ENCODE measurements around the gene TAPBP. TPM values are rescaled to one million over a fixed set of nuclear protein-coding genes. Genes with fewer than 3 reads are reported as not detected.

Gene TAPBP
- total RNA-seq, 2 experiments from 2014 or later = 164 to 190 TPM

- intact Hi-C loops (cut with DNase I, micrococcal nuclease) = loop anchor here (5.0 to 10.0 kb wide), 3 partner anchors 255 to 1143 kb away; partner anchors contain the start of genes AGPAT1 (in 1 of the 2), HMGA1 (in 1 of the 2) and RNF5 (in 1 of the 2)
- no peak for DNase-seq
- H3K4me1 Mint-ChIP-seq = peaks cover 74% of the 10 kb centered on the region
- H3K27ac Mint-ChIP-seq = peak overlapping the region; percentile 55
- peaks cover 37% of the 10 kb centered on the region for H3K36me3 Mint-ChIP-seq (ENCODE audit: low read depth)
- ChIA-PET CTCF (no interaction called here), POLR2A (no interaction called here)
- no peaks in the 10 kb centered on the region for H3K27me3 Mint-ChIP-seq
- H3K4me3 Mint-ChIP-seq = peak overlapping the region; percentile 80
- H3K9me3 Mint-ChIP-seq (ENCODE audit: low read depth) = no peaks in the 10 kb centered on the region
- ATAC-seq = no peak
These were observed 6.0 kb upstream of the TAPBP start for GRCh38 chr6:33319939-33320314.

GRCh38 chr6:33318426-33319073 is 4.7 kb upstream of the TAPBP start:
- no peak for DNase-seq
- Mint-ChIP-seq H3K27ac (peak overlapping the region; percentile 93), H3K4me1 (peaks cover 72% of the 10 kb centered on the region), H3K4me3 (peak overlapping the region; percentile 80), H3K27me3 (no peaks in the 10 kb centered on the region), H3K9me3 (ENCODE audit: low read depth) (no peaks in the 10 kb centered on the region), H3K36me3 (ENCODE audit: low read depth) (peaks cover 41% of the 10 kb centered on the region)
- POLR2A ChIA-PET = interaction anchor here (1.0 to 2.0 kb wide), 5 partner anchors 19 to 243 kb away, joined by 3 to 10 read pairs (median 7); partner anchors contain the start of genes B3GALT4, RGL2, RING1 and RPS18
- CTCF ChIA-PET = interaction anchor here (0.9 to 3.0 kb wide), 6 partner anchors 11 to 68 kb away, joined by 3 to 13 read pairs (median 4); partner anchors contain the start of genes B3GALT4 and RGL2
- ATAC-seq = no peak
- intact Hi-C loops (cut with DNase I, micrococcal nuclease) = loop anchor here (1.0 to 10.0 kb wide), 4 partner anchors 253 to 1141 kb away; partner anchors contain the start of genes AGPAT1 (in 1 of the 2), HMGA1 (in 1 of the 2) and RNF5 (in 1 of the 2)

GRCh38 chr6:33317669-33318425 is 4.0 kb upstream of the TAPBP start, which contains the start of gene ZBTB22:
Gene ZBTB22 (minus strand): TSS chr6:33317744. CDS start chr6:33316916, 828 bp downstream.
- Mint-ChIP-seq H3K27me3 (no peaks in the 10 kb centered on the region), H3K27ac (peak within 1 kb of the TSS; percentile 93), H3K4me1 (peaks cover 70% of the 10 kb centered on the region), H3K4me3 (peak within 1 kb of the TSS; percentile 80), H3K9me3 (ENCODE audit: low read depth) (no peaks in the 10 kb centered on the region), H3K36me3 (ENCODE audit: low read depth) (peaks cover 48% of the 10 kb centered on the region)
- ChIA-PET POLR2A (interaction anchor here (0.6 to 2.0 kb wide), 11 partner anchors 18 to 1714 kb away, joined by 3 to 10 read pairs (median 5); partner anchors contain the start of genes B3GALT4, PFDN6, RGL2 and RING1), CTCF (interaction anchor here (0.8 to 3.0 kb wide), 9 partner anchors 12 to 100 kb away, joined by 3 to 13 read pairs (median 3); partner anchors contain the start of genes B3GALT4, CUTA and RGL2)
- DNase-seq = peak; percentile 98
- intact Hi-C loops (cut with DNase I, micrococcal nuclease) = loop anchor here (1.0 to 10.0 kb wide), 9 partner anchors 46 to 1141 kb away; partner anchors contain the start of genes AGPAT1 (in 1 of the 2), CUTA (in 1 of the 2), HMGA1 (in 1 of the 2) and RNF5 (in 1 of the 2)
- ATAC-seq = peak; percentile 69

GRCh38 chr6:33317419-33317668 is 3.5 kb upstream of the TAPBP start:
- ATAC-seq = no peak
- peak overlapping the region; percentile 63 for H3K27ac Mint-ChIP-seq
- no peaks in the 10 kb centered on the region for H3K9me3 Mint-ChIP-seq (ENCODE audit: low read depth)
- H3K4me1 Mint-ChIP-seq = peaks cover 73% of the 10 kb centered on the region
- peaks cover 52% of the 10 kb centered on the region for H3K36me3 Mint-ChIP-seq (ENCODE audit: low read depth)
- intact Hi-C loops (cut with DNase I, micrococcal nuclease) = loop anchor here (1.0 to 10.0 kb wide), 8 partner anchors 45 to 1140 kb away; partner anchors contain the start of genes AGPAT1 (in 1 of the 2), CUTA (in 1 of the 2), HMGA1 (in 1 of the 2) and RNF5 (in 1 of the 2)
- no peaks in the 10 kb centered on the region for H3K27me3 Mint-ChIP-seq
- DNase-seq = no peak
- ChIA-PET CTCF (interaction anchor here (0.8 to 3.0 kb wide), 8 partner anchors 12 to 101 kb away, joined by 3 to 13 read pairs (median 3); partner anchors contain the start of genes B3GALT4, CUTA and RGL2), POLR2A (interaction anchor here (0.6 to 2.0 kb wide), 8 partner anchors 18 to 1714 kb away, joined by 3 to 10 read pairs (median 6); partner anchors contain the start of genes B3GALT4, RGL2 and RING1)
- H3K4me3 Mint-ChIP-seq = peak overlapping the region; percentile 80

- no peak for ATAC-seq
- Mint-ChIP-seq H3K36me3 (ENCODE audit: low read depth) (peaks cover 53% of the 10 kb centered on the region), H3K27ac (peak overlapping the region; percentile 63), H3K9me3 (ENCODE audit: low read depth) (no peaks in the 10 kb centered on the region), H3K27me3 (no peaks in the 10 kb centered on the region), H3K4me1 (peaks cover 74% of the 10 kb centered on the region), H3K4me3 (peak overlapping the region; percentile 80)
- DNase-seq = no peak
- intact Hi-C loops (cut with DNase I, micrococcal nuclease) = loop anchor here (1.0 to 10.0 kb wide), 8 partner anchors 45 to 1140 kb away; partner anchors contain the start of genes AGPAT1 (in 1 of the 2), CUTA (in 1 of the 2), HMGA1 (in 1 of the 2) and RNF5 (in 1 of the 2)
- ChIA-PET CTCF (interaction anchor here (0.8 to 3.0 kb wide), 3 partner anchors 11 to 101 kb away, joined by 3 to 13 read pairs (median 3); partner anchors contain the start of genes CUTA and RGL2), POLR2A (interaction anchor here (1.0 to 2.0 kb wide), 4 partner anchors 17 to 345 kb away, joined by 5 to 10 read pairs (median 7); partner anchors contain the start of genes B3GALT4 and RGL2)
These were observed 2.9 kb upstream of the TAPBP start for GRCh38 chr6:33316603-33317418.

GRCh38 chr6:33315793-33316602 is 2.1 kb upstream of the TAPBP start:
- ATAC-seq = no peak
- ChIA-PET CTCF (interaction anchor here (0.6 to 3.0 kb wide), 3 partner anchors 17 to 386 kb away, joined by 3 to 13 read pairs (median 4); partner anchors contain the start of gene RGL2), POLR2A (no interaction called here)
- H3K4me1 Mint-ChIP-seq = peaks cover 71% of the 10 kb centered on the region
- no peaks in the 10 kb centered on the region for H3K9me3 Mint-ChIP-seq (ENCODE audit: low read depth)
- peaks cover 52% of the 10 kb centered on the region for H3K36me3 Mint-ChIP-seq (ENCODE audit: low read depth)
- peak overlapping the region; percentile 31 for H3K27ac Mint-ChIP-seq
- no peak for DNase-seq
- H3K27me3 Mint-ChIP-seq = no peaks in the 10 kb centered on the region
- intact Hi-C loops (cut with DNase I, micrococcal nuclease) = loop anchor here (2.0 to 10.0 kb wide), 4 partner anchors 255 to 1139 kb away; partner anchors contain the start of genes AGPAT1 (in 1 of the 2), HMGA1 (in 1 of the 2) and RNF5 (in 1 of the 2)
- H3K4me3 Mint-ChIP-seq = peak overlapping the region; percentile 80

- H3K4me1 Mint-ChIP-seq = peaks cover 65% of the 10 kb centered on the region
- ChIA-PET CTCF (interaction anchor here (0.6 to 1.3 kb wide), 2 partner anchors 16 to 387 kb away, joined by 3 to 4 read pairs; no protein-coding TSS in a partner anchor), POLR2A (interaction anchor here (0.5 kb wide), 1 partner anchor 28 kb away, joined by 3 read pairs; no protein-coding TSS in a partner anchor)
- H3K27me3 Mint-ChIP-seq = no peaks in the 10 kb centered on the region
- H3K27ac Mint-ChIP-seq = peak overlapping the region; percentile 98
- H3K9me3 Mint-ChIP-seq (ENCODE audit: low read depth) = no peaks in the 10 kb centered on the region
- intact Hi-C loops (cut with DNase I, micrococcal nuclease) = loop anchor here (1.0 to 10.0 kb wide), 9 partner anchors 26 to 1138 kb away; partner anchors contain the start of genes KIFC1 (in 2 of the 2), AGPAT1 (in 1 of the 2), HMGA1 (in 1 of the 2) and ITPR3 (in 1 of the 2)
- peaks cover 46% of the 10 kb centered on the region for H3K36me3 Mint-ChIP-seq (ENCODE audit: low read depth)
- peak overlapping the region; percentile 99 for H3K4me3 Mint-ChIP-seq
- ATAC-seq (no peak), DNase-seq (peak; percentile 34)
These were observed 1.3 kb upstream of the TAPBP start for GRCh38 chr6:33314943-33315792.

- CTCF ChIA-PET = no interaction called here
- Mint-ChIP-seq H3K27ac (peak overlapping the region; percentile 98), H3K36me3 (ENCODE audit: low read depth) (peaks cover 40% of the 10 kb centered on the region), H3K4me1 (peaks cover 59% of the 10 kb centered on the region), H3K4me3 (peak overlapping the region; percentile 99), H3K27me3 (no peaks in the 10 kb centered on the region), H3K9me3 (ENCODE audit: low read depth) (no peaks in the 10 kb centered on the region)
- intact Hi-C loops (cut with DNase I, micrococcal nuclease) = loop anchor here (1.0 to 10.0 kb wide), 8 partner anchors 25 to 920 kb away; partner anchors contain the start of genes KIFC1 (in 2 of the 2), HMGA1 (in 1 of the 2), ITPR3 (in 1 of the 2) and PFDN6 (in 1 of the 2)
- POLR2A ChIA-PET = no interaction called here
- DNase-seq = peak; percentile 78
- peak; percentile 48 for ATAC-seq
These were observed 651 bp upstream of the TAPBP start for GRCh38 chr6:33314515-33314942.

Measured in activated CD4-positive, alpha-beta T cell treated with anti-CD3 and anti-CD28 coated beads for 36 hours (primary cell).